GM18951 (cell line): ENCODE measurements around the gene GHRH.

Experiments used
- POLR2A ChIP-seq: IDR thresholded peaks from 4 replicates; pipeline ENCODE4 v1.6.1; 2011; ENCODE audit warnings: mild to moderate bottlenecking; ENCODE audit not compliant: insufficient read length, insufficient read depth; ENCODE audit errors: extremely low read depth
- in situ Hi-C: fragments of 300-500 bp; cut with MboI; formaldehyde crosslinking; loops from one replicate; pipeline ENCODE4 v1.12.0; 2022; ENCODE audit warnings: low sequenced_read_pairs, mixed read lengths, inconsistent platforms; ENCODE audit not compliant: unreplicated experiment

The GHRH gene

GRCh38 chr20:37235065-37235464 lies 26.5 kb downstream of the GHRH start:
- in situ Hi-C loops: no loop called here
- no peak for TF ChIP-seq POLR2A

GRCh38 chr20:37234254-37234581 lies 27.4 kb downstream of the GHRH start:
- in situ Hi-C loops: no loop called here
- TF ChIP-seq POLR2A: no peak

GRCh38 chr20:37233548-37234253 lies 27.9 kb downstream of the GHRH start:
- in situ Hi-C loops: no loop called here
- TF ChIP-seq POLR2A: no peak

GRCh38 chr20:37231947-37232630 lies 29.5 kb downstream of the GHRH start:
- TF ChIP-seq POLR2A: no peak
- in situ Hi-C loops: no loop called here

GRCh38 chr20:37230200-37230599 lies 31.4 kb downstream of the GHRH start:
- TF ChIP-seq POLR2A: no peak
- in situ Hi-C loops: no loop called here

- in situ Hi-C loops: no loop called here
- no peak for TF ChIP-seq POLR2A
Measured at GRCh38 chr20:37229357-37229756, 32.3 kb downstream of the GHRH start.

GRCh38 chr20:37228656-37229055 lies 33.0 kb downstream of the GHRH start:
- TF ChIP-seq POLR2A: no peak
- in situ Hi-C loops: no loop called here

GRCh38 chr20:37228082-37228481 lies 33.5 kb downstream of the GHRH start:
- in situ Hi-C loops: no loop called here

GRCh38 chr20:37226889-37227288 lies 34.7 kb downstream of the GHRH start:
- in situ Hi-C loops: no loop called here
- no peak for TF ChIP-seq POLR2A

More at GRCh38 chr20:37228082-37228481, 33.5 kb downstream of the GHRH start:
- TF ChIP-seq POLR2A: no peak

- in situ Hi-C loops: no loop called here
- no peak for TF ChIP-seq POLR2A
Measured at GRCh38 chr20:37225146-37225545, 36.5 kb downstream of the GHRH start.

GRCh38 chr20:37223053-37223452 lies 38.6 kb downstream of the GHRH start:
- no peak for TF ChIP-seq POLR2A
- in situ Hi-C loops: no loop called here

- TF ChIP-seq POLR2A: no peak
- in situ Hi-C loops: no loop called here
Measured at GRCh38 chr20:37222086-37222485, 39.5 kb downstream of the GHRH start.

GRCh38 chr20:37220731-37221130 lies 40.9 kb downstream of the GHRH start:
- in situ Hi-C loops: no loop called here
- no peak for TF ChIP-seq POLR2A
